ENCODE results near the gene RNF167.

Gene RNF167

GRCh38 chr17:4950746-4951204, 10.7 kb downstream of the RNF167 start, which contains the start of gene ENO3:
ENO3 (plus strand) TSS chr17:4951119; CDS start chr17:4951830, 711 bp downstream.
- H2AFZ ChIP-seq (ENCODE audit: low read length) = no peak within 1 kb of the TSS
- H3K36me3 ChIP-seq (ENCODE audit: insufficient read depth, low read length) = peaks cover 16% of the 10 kb centered on the region
- H3F3A ChIP-seq (ENCODE audit: low read depth) = peaks cover 24% of the 10 kb centered on the region
- no peaks in the 10 kb centered on the region for H3K9me2 ChIP-seq (replicated peaks; ENCODE audit: low read depth, low read length)
- H3K4me2 ChIP-seq (ENCODE audit: low read depth, low read length, poor library complexity, severe bottlenecking) = peak within 1 kb of the TSS; percentile 91
- peak within 1 kb of the TSS; percentile 90 for H3K4me3 ChIP-seq (ENCODE audit: low read length, poor library complexity, severe bottlenecking)
- peaks cover 20% of the 10 kb centered on the region for H3K4me1 ChIP-seq (ENCODE audit: insufficient read depth, low read length, poor library complexity, severe bottlenecking)
- H4K20me1 ChIP-seq (ENCODE audit: insufficient read depth, low read length, poor library complexity, severe bottlenecking) = peaks cover 24% of the 10 kb centered on the region
- TF ChIP-seq EZH2phosphoT487 (IDR thresholded peaks at IDR 0.05; ENCODE audit: borderline replicate concordance) (no peak), CTCF (conservative IDR thresholded peaks at IDR 0.05; ENCODE audit: low read length) (no peak)
- peaks cover 14% of the 10 kb centered on the region for H3K27me3 ChIP-seq (ENCODE audit: insufficient read depth, low read length, poor library complexity, severe bottlenecking)
- peaks cover 44% of the 10 kb centered on the region for H3K79me2 ChIP-seq (ENCODE audit: insufficient read depth, low read length)
- peak within 1 kb of the TSS; percentile 99 for H3K9ac ChIP-seq (ENCODE audit: low read depth, low read length, poor library complexity, severe bottlenecking)
- no peaks in the 10 kb centered on the region for H3K9me3 ChIP-seq (ENCODE audit: insufficient read depth, low read depth, low read length)

- H4K20me1 ChIP-seq (ENCODE audit: insufficient read depth, low read length, poor library complexity, severe bottlenecking) = peaks cover 17% of the 10 kb centered on the region
- peaks cover 10% of the 10 kb centered on the region for H3K36me3 ChIP-seq (ENCODE audit: insufficient read depth, low read length)
- peak overlapping the region; percentile 90 for H3K4me3 ChIP-seq (ENCODE audit: low read length, poor library complexity, severe bottlenecking)
- H3K4me2 ChIP-seq (ENCODE audit: low read depth, low read length, poor library complexity, severe bottlenecking) = peak overlapping the region; percentile 91
- peaks cover 14% of the 10 kb centered on the region for H3K27me3 ChIP-seq (ENCODE audit: insufficient read depth, low read length, poor library complexity, severe bottlenecking)
- H2AFZ ChIP-seq (ENCODE audit: low read length) = no peak overlapping the region
- TF ChIP-seq CTCF (conservative IDR thresholded peaks at IDR 0.05; ENCODE audit: low read length) (no peak), EZH2phosphoT487 (IDR thresholded peaks at IDR 0.05; ENCODE audit: borderline replicate concordance) (no peak)
- H3K9ac ChIP-seq (ENCODE audit: low read depth, low read length, poor library complexity, severe bottlenecking) = peak overlapping the region; percentile 99
- no peaks in the 10 kb centered on the region for H3K9me2 ChIP-seq (replicated peaks; ENCODE audit: low read depth, low read length)
- peaks cover 19% of the 10 kb centered on the region for H3F3A ChIP-seq (ENCODE audit: low read depth)
- H3K79me2 ChIP-seq (ENCODE audit: insufficient read depth, low read length) = peaks cover 37% of the 10 kb centered on the region
- H3K4me1 ChIP-seq (ENCODE audit: insufficient read depth, low read length, poor library complexity, severe bottlenecking) = peaks cover 23% of the 10 kb centered on the region
- no peaks in the 10 kb centered on the region for H3K9me3 ChIP-seq (ENCODE audit: insufficient read depth, low read depth, low read length)
Measured at GRCh38 chr17:4951486-4951885, 11.4 kb downstream of the RNF167 start.

- Histone ChIP-seq H2AFZ (ENCODE audit: low read length) (no peak overlapping the region), H3K36me3 (ENCODE audit: insufficient read depth, low read length) (no peaks in the 10 kb centered on the region), H3F3A (ENCODE audit: low read depth) (peaks cover 12% of the 10 kb centered on the region), H3K27me3 (ENCODE audit: insufficient read depth, low read length, poor library complexity, severe bottlenecking) (no peaks in the 10 kb centered on the region), H3K4me2 (ENCODE audit: low read depth, low read length, poor library complexity, severe bottlenecking) (no peak overlapping the region), H3K4me3 (ENCODE audit: low read length, poor library complexity, severe bottlenecking) (no peak overlapping the region), H3K79me2 (ENCODE audit: insufficient read depth, low read length) (peaks cover 18% of the 10 kb centered on the region), H3K9me2 (replicated peaks; ENCODE audit: low read depth, low read length) (no peaks in the 10 kb centered on the region), H3K9me3 (ENCODE audit: insufficient read depth, low read depth, low read length) (no peaks in the 10 kb centered on the region), H4K20me1 (ENCODE audit: insufficient read depth, low read length, poor library complexity, severe bottlenecking) (no peaks in the 10 kb centered on the region), H3K4me1 (ENCODE audit: insufficient read depth, low read length, poor library complexity, severe bottlenecking) (peaks cover 26% of the 10 kb centered on the region), H3K9ac (ENCODE audit: low read depth, low read length, poor library complexity, severe bottlenecking) (no peak overlapping the region)
- TF ChIP-seq CTCF (conservative IDR thresholded peaks at IDR 0.05; ENCODE audit: low read length) = no peak
- no peak for TF ChIP-seq EZH2phosphoT487 (IDR thresholded peaks at IDR 0.05; ENCODE audit: borderline replicate concordance)
Measured at GRCh38 chr17:4953451-4953961, 13.4 kb downstream of the RNF167 start.

Data from Loucy (cell line).